Ecto neural progenitor cell (in vitro differentiated cells): ENCODE data around the gene ACOT8.

Experiments
- DNase-seq: peaks from one replicate; pipeline ENCODE4 v3.0.0-alpha.2; 2018; ENCODE audit warnings: low spot score

Gene ACOT8

GRCh38 chr20:45792317-45793118, 64.7 kb downstream of the ACOT8 start:
- no peak for DNase-seq
